ENCODE measurements around the gene PDS5A.
"Not testable (repeated sequence)": the region's sequence is repeated elsewhere in the genome, so short reads cannot be mapped to it uniquely, and the experiment has no call there.

PDS5A gene

GRCh38 chr4:39947963-39948362 is 29.7 kb downstream of the PDS5A start:
- no peaks in the 10 kb centered on the region for H3K27me3 ChIP-seq (ENCODE audit: low read depth, low read length)
- H3K9ac ChIP-seq (ENCODE audit: low read length): no peak overlapping the region
- peaks cover 12% of the 10 kb centered on the region for H3K36me3 ChIP-seq (replicated peaks; ENCODE audit: low read depth, low read length)
- H3K4me1 ChIP-seq (ENCODE audit: low read length): peaks cover 50% of the 10 kb centered on the region
- peak overlapping the region; percentile 42; the same call in 1 of the 2 replicates for H3K4me2 ChIP-seq (ENCODE audit: low read length)
- no peak overlapping the region for H2AFZ ChIP-seq (ENCODE audit: low read depth, low read length)
- no peak overlapping the region for H3K4me3 ChIP-seq (ENCODE audit: low read length)
- H4K20me1 ChIP-seq (ENCODE audit: insufficient read depth, low read length): peaks cover 9% of the 10 kb centered on the region
- TF ChIP-seq EZH2phosphoT487 (IDR thresholded peaks at IDR 0.05; ENCODE audit: low read depth) (no peak), CTCF (IDR thresholded peaks at IDR 0.05; ENCODE audit: low read depth, low read length) (no peak)
- H3K79me2 ChIP-seq (ENCODE audit: low read length): peaks cover 100% of the 10 kb centered on the region
- H3K9me3 ChIP-seq (ENCODE audit: insufficient read depth, low read length): no peaks in the 10 kb centered on the region
- H3K27ac ChIP-seq (ENCODE audit: low read length): peak overlapping the region; percentile 75

- Histone ChIP-seq H3K79me2 (ENCODE audit: low read length) (peaks cover 100% of the 10 kb centered on the region), H3K9me3 (ENCODE audit: insufficient read depth, low read length) (no peaks in the 10 kb centered on the region), H2AFZ (ENCODE audit: low read depth, low read length) (no peak overlapping the region), H3K27ac (ENCODE audit: low read length) (peak overlapping the region; percentile 75), H3K4me3 (ENCODE audit: low read length) (no peak overlapping the region), H3K36me3 (replicated peaks; ENCODE audit: low read depth, low read length) (peaks cover 12% of the 10 kb centered on the region), H3K27me3 (ENCODE audit: low read depth, low read length) (no peaks in the 10 kb centered on the region), H4K20me1 (ENCODE audit: insufficient read depth, low read length) (peaks cover 13% of the 10 kb centered on the region), H3K4me1 (ENCODE audit: low read length) (peaks cover 56% of the 10 kb centered on the region), H3K9ac (ENCODE audit: low read length) (no peak overlapping the region), H3K4me2 (ENCODE audit: low read length) (peak overlapping the region; percentile 42; the same call in 1 of the 2 replicates)
- TF ChIP-seq EZH2phosphoT487 (IDR thresholded peaks at IDR 0.05; ENCODE audit: low read depth): no peak
- no peak for TF ChIP-seq CTCF (IDR thresholded peaks at IDR 0.05; ENCODE audit: low read depth, low read length)
These were observed 30.3 kb downstream of the PDS5A start for GRCh38 chr4:39947417-39947816.

GRCh38 chr4:39944245-39944644 is 33.5 kb downstream of the PDS5A start:
- H3K9me3 ChIP-seq (ENCODE audit: insufficient read depth, low read length); H3K4me3 ChIP-seq (ENCODE audit: low read length); H3K27ac ChIP-seq (ENCODE audit: low read length); H3K27me3 ChIP-seq (ENCODE audit: low read depth, low read length); H3K9ac ChIP-seq (ENCODE audit: low read length); H2AFZ ChIP-seq (ENCODE audit: low read depth, low read length): not testable (repeated sequence)
- peaks cover 100% of the 10 kb centered on the region for H3K79me2 ChIP-seq (ENCODE audit: low read length)
- peaks cover 72% of the 10 kb centered on the region for H3K4me1 ChIP-seq (ENCODE audit: low read length)
- peak overlapping the region; percentile 58 for H3K4me2 ChIP-seq (ENCODE audit: low read length)
- H3K36me3 ChIP-seq (replicated peaks; ENCODE audit: low read depth, low read length): peaks cover 12% of the 10 kb centered on the region
- H4K20me1 ChIP-seq (ENCODE audit: insufficient read depth, low read length): peaks cover 26% of the 10 kb centered on the region

GRCh38 chr4:39942507-39942906 is 35.2 kb downstream of the PDS5A start:
- H4K20me1 ChIP-seq (ENCODE audit: insufficient read depth, low read length): peaks cover 26% of the 10 kb centered on the region
- H3K27me3 ChIP-seq (ENCODE audit: low read depth, low read length): no peaks in the 10 kb centered on the region
- peak overlapping the region; percentile 60 for H3K27ac ChIP-seq (ENCODE audit: low read length)
- H3K4me2 ChIP-seq (ENCODE audit: low read length): peak overlapping the region; percentile 58
- no peaks in the 10 kb centered on the region for H3K9me3 ChIP-seq (ENCODE audit: insufficient read depth, low read length)
- H3K4me1 ChIP-seq (ENCODE audit: low read length): peaks cover 73% of the 10 kb centered on the region
- H2AFZ ChIP-seq (ENCODE audit: low read depth, low read length): no peak overlapping the region
- H3K9ac ChIP-seq (ENCODE audit: low read length): no peak overlapping the region
- H3K79me2 ChIP-seq (ENCODE audit: low read length): peaks cover 99% of the 10 kb centered on the region
- peaks cover 8% of the 10 kb centered on the region for H3K36me3 ChIP-seq (replicated peaks; ENCODE audit: low read depth, low read length)
- H3K4me3 ChIP-seq (ENCODE audit: low read length): peak overlapping the region; percentile 37
- TF ChIP-seq EZH2phosphoT487 (IDR thresholded peaks at IDR 0.05; ENCODE audit: low read depth) (no peak), CTCF (IDR thresholded peaks at IDR 0.05; ENCODE audit: low read depth, low read length) (no peak)
